Endothelial cell of umbilical vein (primary cell): ENCODE results near the gene BRPF1. TPM values are rescaled to one million over a fixed set of nuclear protein-coding genes. Genes with fewer than 3 reads are reported as not detected.

Experiments
- BruUV-seq: library from RNA; stranded (reverse); fragments of 400-500 nt; replicated peaks from 2 replicates; lab custom pipeline; 2021; lab: Mats Ljungman, UMichigan
- CTCF ChIA-PET: fragments of 300-600, 350-600 bp; sonication (Branson Sonifier 250); formaldehyde crosslinking; loops from one replicate; lab custom pipeline; 2021; ENCODE audit warnings: antibody characterized with exemption, inconsistent platforms; lab: Charles Lee
- POLR2A ChIA-PET: fragments of 300-600, 350-600 bp; sonication (Branson Sonifier 250); formaldehyde crosslinking; loops from one replicate; lab custom pipeline; 2021; ENCODE audit warnings: antibody characterized with exemption, inconsistent platforms; lab: Charles Lee
- DNase-seq: peaks from one replicate; pipeline ENCODE4 v3.0.0-alpha.2; 2011; ENCODE audit warnings: low read depth, low spot score
- FAIRE-seq: peaks from 2 replicates; lab custom pipeline; 2011; peaks lifted over from hg19 to GRCh38; lab: Jason Lieb, UNC
- H2AFZ ChIP-seq: 2 replicates; pipeline ENCODE4 v1.6.0; 2012; ENCODE audit warnings: low read depth, low read length, control low read depth, inconsistent platforms
- H3K27ac ChIP-seq: 2 replicates; pipeline ENCODE4 v1.5.1; 2011; ENCODE audit warnings: low read depth, mild to moderate bottlenecking, control low read depth, low read length, moderate library complexity; ENCODE audit not compliant: insufficient read depth
- H3K27me3 ChIP-seq, 2 experiments: 2 replicates each; pipeline versions ENCODE4 v1.6.0 to v1.6.1; 2011; ENCODE audit warnings: low read length in 2 of 2, mixed read lengths in 1 of 2; ENCODE audit not compliant: control insufficient read depth in 2 of 2, insufficient read depth in 2 of 2
- H3K36me3 ChIP-seq, 2 experiments: 2 replicates in 1 of 2; 3 replicates in 1 of 2; pipeline ENCODE4 v1.5.1; 2011; ENCODE audit warnings: low read length in 2 of 2, mild to moderate bottlenecking in 1 of 2, moderate library complexity in 1 of 2; ENCODE audit not compliant: control insufficient read depth in 2 of 2, insufficient read depth in 2 of 2; ENCODE audit errors: extremely low read depth in 1 of 2
- H3K4me1 ChIP-seq: 3 replicates; pipeline ENCODE4 v1.5.1; 2011; ENCODE audit warnings: mild to moderate bottlenecking, low read length; ENCODE audit not compliant: control insufficient read depth, insufficient read depth; ENCODE audit errors: extremely low read depth
- H3K4me2 ChIP-seq: 2 replicates; pipeline ENCODE4 v1.6.1; 2011; ENCODE audit warnings: low read length, control low read depth, mixed read lengths; ENCODE audit not compliant: insufficient read depth
- H3K4me3 ChIP-seq, 3 experiments: fragments of 200-600 bp in 1 of 3; sonication (generic), shearing (Covaris generic) in 1 of 3; replicated peaks in 1 of 3; 2 replicates each; pipeline ENCODE4 v1.5.1; 2011 to 2016; ENCODE audit warnings: control low read depth in 3 of 3, low read length in 3 of 3, mild to moderate bottlenecking in 2 of 3, inconsistent platforms in 1 of 3, low read depth in 1 of 3, moderate library complexity in 1 of 3; ENCODE audit not compliant: insufficient read depth in 1 of 3
- H3K79me2 ChIP-seq: 2 replicates; pipeline ENCODE4 v1.6.0; 2012; ENCODE audit warnings: low read length, inconsistent platforms; ENCODE audit not compliant: control insufficient read depth, insufficient read depth
- H3K9ac ChIP-seq: replicated peaks from 2 replicates; pipeline ENCODE3; 2011; ENCODE audit warnings: low read length, control low read depth; ENCODE audit not compliant: insufficient read depth; ENCODE audit errors: extremely low read depth
- H3K9me1 ChIP-seq: replicated peaks from 3 replicates; pipeline ENCODE4 v1.6.0; 2011; ENCODE audit warnings: mild to moderate bottlenecking, low read length; ENCODE audit not compliant: control insufficient read depth, insufficient read depth; ENCODE audit errors: extremely low read depth
- H3K9me3 ChIP-seq: replicated peaks from 2 replicates; pipeline ENCODE4 v1.5.1; 2012; ENCODE audit warnings: low read length, inconsistent platforms; ENCODE audit not compliant: control insufficient read depth, insufficient read depth
- H4K20me1 ChIP-seq: replicated peaks from 2 replicates; pipeline ENCODE3; 2011; ENCODE audit warnings: mild to moderate bottlenecking, low read length; ENCODE audit not compliant: control insufficient read depth, insufficient read depth; ENCODE audit errors: extremely low read depth
- CTCF ChIP-seq, 2 donors: IDR thresholded peaks; 1 replicate in 1 of 2; 2 replicates in 1 of 2; pipeline ENCODE4 v1.5.1; 2011; ENCODE audit warnings: low read length in 2 of 2, mild to moderate bottlenecking in 2 of 2, moderate library complexity in 2 of 2, control low read depth in 1 of 2, inconsistent platforms in 1 of 2, low read depth in 1 of 2; ENCODE audit not compliant: insufficient read depth in 1 of 2; ENCODE audit errors: extremely low read depth in 1 of 2
- EZH2 ChIP-seq: IDR thresholded peaks from 2 replicates; pipeline ENCODE4 v1.6.1; 2012; ENCODE audit warnings: borderline replicate concordance, low read depth, mild to moderate bottlenecking, moderate library complexity, low read length, inconsistent platforms; ENCODE audit not compliant: severe bottlenecking
- FOS ChIP-seq: IDR thresholded peaks from 2 replicates; pipeline ENCODE4 v1.6.1; 2011; ENCODE audit warnings: mild to moderate bottlenecking, low read length, moderate library complexity, borderline replicate concordance; ENCODE audit not compliant: insufficient read depth
- GATA2 ChIP-seq: IDR thresholded peaks from 2 replicates; pipeline ENCODE4 v1.7.0; 2011; ENCODE audit warnings: low read depth, mild to moderate bottlenecking, moderate library complexity, mixed read lengths, low read length; ENCODE audit not compliant: insufficient read length, insufficient read depth
- JUN ChIP-seq: IDR thresholded peaks from 2 replicates; pipeline ENCODE4 v1.6.1; 2011; ENCODE audit warnings: borderline replicate concordance, low read depth; ENCODE audit not compliant: insufficient read length, insufficient read depth
- MYC ChIP-seq: IDR thresholded peaks from one replicate; pipeline ENCODE4 v1.6.1; 2011; ENCODE audit warnings: mild to moderate bottlenecking, low read depth, low read length
- POLR2A ChIP-seq: IDR thresholded peaks from 2 replicates; pipeline ENCODE4 v1.6.1; 2012; ENCODE audit warnings: low read depth, mild to moderate bottlenecking, control low read depth, low read length
- POLR2AphosphoS5 ChIP-seq: IDR thresholded peaks from 2 replicates; pipeline ENCODE4 v1.6.1; 2012; ENCODE audit warnings: low read depth, mild to moderate bottlenecking, control low read depth, low read length, moderate library complexity; ENCODE audit not compliant: insufficient read depth
- dilution Hi-C: fragments of 300-500 bp; cut with MboI; formaldehyde crosslinking; loops from one replicate; pipeline ENCODE4 v1.15.0; 2019; ENCODE audit warnings: low sequenced_read_pairs; ENCODE audit not compliant: extremely low pct_ligation_motif_present
- intact Hi-C: fragments of 100-400 bp; cut with micrococcal nuclease; formaldehyde crosslinking; loops from one replicate; pipeline ENCODE4 v1.10.0; 2022
- polyA plus RNA-seq, 4 experiments: library from polyadenylated mRNA; depleted of rRNA in 3 of 4; stranded (reverse) in 3 of 4; unstranded in 1 of 4; fragments of >200 nt; gene quantifications; 2 replicates each; pipeline versions ENCODE4 v1.2.1 to v1.2.3, GENCODE V29; 2011 to 2012; ENCODE audit warnings: missing spikeins in 1 of 4
- total RNA-seq: library from RNA; stranded (reverse); gene quantifications from 2 replicates; pipeline ENCODE4 v1.2.3, GENCODE V29; 2021
- TF ChIP-seq, protein P1 (sequence below): IDR thresholded peaks from 2 replicates; pipeline ENCODE4 v1.6.1; 2011; ENCODE audit not compliant: insufficient read depth, insufficient read length

The BRPF1 gene
- total and polyA plus RNA-seq, 2 donors (not counting 3 experiments of a cell fraction or from before 2014, with no cell fraction given), result 12.5 to 26.2 TPM

DNA sequence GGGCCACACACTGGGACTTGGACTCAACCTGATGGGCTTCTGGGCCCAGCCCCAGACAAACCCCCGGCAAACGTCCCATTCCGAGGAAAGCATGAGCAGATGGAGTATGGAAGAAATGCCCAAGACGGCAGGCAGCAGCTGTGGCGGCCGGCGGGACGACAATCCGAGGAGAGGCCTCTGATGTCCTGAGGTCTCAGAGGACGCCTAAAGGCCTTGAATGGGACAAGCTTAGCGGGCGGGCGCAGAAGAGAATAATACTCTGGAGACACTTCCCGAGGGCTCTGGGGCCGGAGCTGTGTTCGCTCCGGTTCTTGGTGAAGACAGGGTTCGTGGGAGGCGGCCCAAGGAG, 17.7 kb downstream of the BRPF1 start:
- peak overlapping the region; percentile 26 to 51 (median 42) for H3K4me3 ChIP-seq
- dilution Hi-C loops, result no loop called here
- H3K9me3 ChIP-seq, result no peaks in the 10 kb centered on the region

More for the DNA sequence above, 17.7 kb downstream of the BRPF1 start:
- intact Hi-C loops, result loop anchor here (1.0 kb wide), 4 partner anchors 18 to 197 kb away; partner anchors contain the start of genes BRPF1, MTMR14 and TADA3
- no peaks in the 10 kb centered on the region for H3K9me1 ChIP-seq
- H3K27me3 ChIP-seq, result no peaks in the 10 kb centered on the region
- DNase-seq (no peak), FAIRE-seq (no peak)
- peak overlapping the region; percentile 61 for H3K9ac ChIP-seq
- TSS peak; percentile 67 for BruUV-seq
- peak overlapping the region; percentile 76 for H3K4me2 ChIP-seq
- peaks cover 32% of the 10 kb centered on the region for H3K4me1 ChIP-seq
- peaks cover 10 to 38% of the 10 kb centered on the region in 2 experiments for H3K36me3 ChIP-seq
- peak overlapping the region; percentile 46 for H3K27ac ChIP-seq
- POLR2A ChIA-PET, result interaction anchor here (0.8 to 1.9 kb wide), 3 partner anchors 16 to 43 kb away, joined by 3 to 7 read pairs (median 5); partner anchors contain the start of genes ARPC4 and BRPF1
- peaks cover 12% of the 10 kb centered on the region for H3K79me2 ChIP-seq
- peak overlapping the region; percentile 74 for H2AFZ ChIP-seq
- TF ChIP-seq, protein P1, sequence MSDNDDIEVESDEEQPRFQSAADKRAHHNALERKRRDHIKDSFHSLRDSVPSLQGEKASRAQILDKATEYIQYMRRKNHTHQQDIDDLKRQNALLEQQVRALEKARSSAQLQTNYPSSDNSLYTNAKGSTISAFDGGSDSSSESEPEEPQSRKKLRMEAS, result no peak
- TF ChIP-seq CTCF (IDR thresholded peaks at IDR 0.05; ENCODE audit: extremely low read depth in 1 of 2, insufficient read depth in 1 of 2, low read depth in 1 of 2, low read length in 2 of 2) (no peak), MYC (no peak), EZH2 (no peak), FOS (no peak), POLR2A (no peak), JUN (no peak), POLR2AphosphoS5 (no peak), GATA2 (no peak)
- H4K20me1 ChIP-seq, result no peaks in the 10 kb centered on the region
- CTCF ChIA-PET, result interaction anchor here (0.7 to 2.4 kb wide), 10 partner anchors 12 to 990 kb away, joined by 3 to 12 read pairs (median 4); partner anchors contain the start of genes BRPF1 and CRELD1
